HL-60/S4 treated with retinoic acid at 250 ng/mL for 4 days and 3 days (cell line): Measurements from ENCODE around the gene ATP2B3.

ENCODE experiments used
- in situ Hi-C: fragments of 300-500 bp; cut with MboI; formaldehyde crosslinking; loops from 2 replicates; pipeline ENCODE4 v1.7.0; 2022; ENCODE audit warnings: low sequenced_read_pairs

ATP2B3 gene

DNA sequence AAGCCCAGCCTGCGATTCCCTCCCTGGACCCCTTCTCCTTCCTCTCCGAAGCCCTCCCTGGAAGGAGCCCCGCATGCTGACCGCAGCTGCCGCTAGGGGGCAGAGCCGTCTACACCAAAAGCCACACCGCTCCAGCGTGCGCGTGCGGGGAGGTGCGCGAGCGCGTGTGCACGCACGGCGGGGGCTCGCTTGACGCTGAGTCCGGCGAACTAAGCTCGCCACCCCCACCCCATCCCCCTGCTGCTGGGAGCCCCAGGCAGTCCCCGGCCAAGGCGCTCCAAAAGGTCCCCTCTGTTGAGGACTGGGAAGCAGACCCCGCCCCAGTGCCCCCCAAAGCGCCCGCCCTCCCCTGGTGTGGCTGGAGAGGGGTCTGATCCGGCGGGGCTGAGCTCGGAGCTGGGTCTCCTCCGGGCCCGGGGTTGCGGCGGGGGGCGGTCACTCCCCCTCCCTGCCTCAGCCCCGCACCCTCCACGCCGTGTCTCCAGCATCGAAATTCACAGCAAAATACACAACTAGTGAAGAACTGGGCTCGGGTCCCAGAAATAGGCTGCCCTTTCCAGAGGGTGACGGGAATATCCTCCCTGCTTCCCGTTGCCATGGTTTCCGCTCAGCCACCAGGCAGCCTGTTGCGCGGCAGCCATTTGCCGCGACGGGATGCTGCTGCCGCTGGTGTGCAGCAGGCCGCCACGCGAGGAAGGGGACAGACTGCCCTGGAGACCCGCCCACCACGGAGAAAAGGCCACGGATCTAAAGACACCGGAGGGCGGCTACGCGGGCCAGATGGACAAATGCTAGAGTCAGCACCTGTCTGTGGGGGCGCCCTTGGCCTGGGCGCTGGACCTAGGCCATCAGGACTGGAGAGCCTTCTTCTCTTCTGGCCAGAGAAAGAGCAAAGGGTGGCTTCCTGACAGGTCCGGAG, 92.7 kb downstream of the ATP2B3 start:
- in situ Hi-C loops = no loop called here

DNA sequence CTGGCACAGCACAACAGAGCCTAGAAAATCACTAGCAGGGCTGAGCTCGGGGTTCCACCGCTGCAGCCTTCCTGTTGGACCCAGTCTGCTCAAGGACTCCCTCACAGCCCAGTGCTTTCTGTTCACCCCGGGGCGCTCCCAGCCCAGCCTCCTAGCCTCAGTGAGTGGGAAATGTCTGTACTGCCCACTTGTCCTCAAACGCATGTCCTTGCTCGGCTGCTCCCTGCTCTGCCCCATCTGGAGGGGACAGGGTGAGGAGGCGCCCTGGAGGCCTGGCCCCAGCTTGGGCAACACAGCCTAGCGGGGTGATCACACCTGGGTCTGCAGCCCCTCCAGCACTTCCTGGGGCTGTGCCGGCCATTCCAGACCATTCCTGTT, 93.4 kb downstream of the ATP2B3 start:
- in situ Hi-C loops = no loop called here

DNA sequence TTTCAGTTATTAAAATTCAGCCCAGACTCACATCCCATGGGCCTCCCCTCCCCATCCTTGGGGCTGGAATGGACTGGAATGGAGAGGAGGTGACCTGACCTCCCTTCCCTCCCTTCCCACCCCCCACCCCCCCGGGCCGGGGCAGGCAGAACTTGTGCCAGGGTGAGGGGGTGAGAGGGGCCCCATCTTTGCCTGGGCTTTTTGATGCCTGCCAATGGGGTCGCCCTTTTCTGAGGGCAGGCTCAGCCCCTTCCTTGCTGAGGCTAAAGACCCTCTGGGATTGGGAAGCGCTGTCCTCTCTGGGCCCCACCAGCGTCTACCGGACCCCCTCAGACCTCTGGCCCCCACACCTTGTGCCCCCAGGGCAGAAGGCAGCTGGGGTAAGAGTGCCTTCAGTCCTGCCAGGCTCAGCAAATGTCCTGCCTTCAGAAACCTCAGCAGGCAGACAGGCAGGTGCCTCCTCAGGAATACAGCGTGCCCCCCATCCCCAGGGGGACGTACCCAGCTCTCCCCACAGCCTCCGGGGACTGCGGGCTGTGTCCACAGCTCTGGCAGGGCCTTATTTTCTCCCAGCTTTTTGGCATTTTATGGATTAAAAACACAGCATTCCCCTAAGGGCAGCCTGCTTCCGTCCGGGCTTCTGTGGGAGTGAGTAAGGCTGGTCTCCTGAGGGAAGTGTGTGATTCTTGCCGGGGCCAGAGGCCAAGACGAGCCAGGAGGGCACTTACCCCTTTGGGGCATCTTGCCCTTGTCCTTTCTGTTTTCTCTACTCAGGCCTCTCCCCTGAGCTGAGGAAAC, 94.1 kb downstream of the ATP2B3 start:
- in situ Hi-C loops = no loop called here

DNA sequence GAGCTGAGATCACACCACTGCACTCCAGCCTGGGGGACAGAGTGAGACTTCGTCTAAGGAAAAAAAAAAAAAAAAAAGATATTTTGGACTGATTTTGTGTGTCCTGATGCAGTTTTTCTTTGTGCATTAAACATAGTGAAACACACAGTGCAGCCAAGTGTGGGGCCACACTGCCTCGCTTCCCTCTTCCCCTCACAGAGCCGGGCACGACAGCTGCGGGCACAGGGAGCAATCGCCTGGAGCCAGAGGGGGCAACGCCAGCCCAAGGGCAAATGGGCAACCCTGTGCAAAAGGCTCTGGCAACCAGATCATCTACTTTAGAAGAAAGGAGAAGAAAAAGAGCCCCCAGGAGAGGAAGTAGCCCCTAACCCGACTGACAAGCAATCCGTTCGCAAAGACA, 95.0 kb downstream of the ATP2B3 start:
- in situ Hi-C loops = no loop called here

DNA sequence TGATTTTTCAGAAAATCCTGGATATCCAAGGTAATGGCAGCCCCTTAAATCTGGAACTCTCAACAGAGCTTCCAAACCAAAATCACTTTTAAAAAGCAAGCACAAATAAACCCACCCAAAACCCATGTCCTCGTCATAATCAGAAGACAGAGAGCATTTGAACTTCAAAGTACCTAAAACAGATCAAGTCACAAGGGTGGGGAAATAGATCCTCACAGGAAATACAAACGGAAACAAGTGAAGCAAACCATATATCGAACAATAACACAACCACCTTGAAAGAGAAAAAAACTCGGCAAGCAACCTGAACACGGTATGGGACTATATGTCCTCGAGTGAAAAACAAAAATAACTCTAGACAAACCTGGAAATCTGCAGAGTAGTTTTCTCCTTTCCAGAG, 97.4 kb downstream of the ATP2B3 start:
- in situ Hi-C loops = no loop called here

DNA sequence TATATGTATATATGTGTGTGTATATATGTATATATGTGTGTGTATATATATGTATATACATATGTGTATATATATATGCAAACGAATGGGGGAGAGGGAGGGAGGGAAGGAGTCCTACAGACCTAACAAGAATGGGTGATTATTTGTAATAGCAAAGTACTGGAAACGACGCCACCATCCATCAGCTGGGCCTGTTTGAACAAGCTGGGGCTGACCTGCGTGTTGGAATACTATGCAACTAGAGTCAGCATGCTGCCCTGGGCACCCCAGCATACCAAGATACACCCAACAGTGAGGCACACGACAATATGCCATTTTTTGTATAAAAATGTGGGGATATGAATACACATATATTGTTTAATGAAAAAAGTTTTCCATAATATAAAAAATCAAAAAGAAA, 103.1 kb downstream of the ATP2B3 start:
- in situ Hi-C loops = no loop called here

DNA sequence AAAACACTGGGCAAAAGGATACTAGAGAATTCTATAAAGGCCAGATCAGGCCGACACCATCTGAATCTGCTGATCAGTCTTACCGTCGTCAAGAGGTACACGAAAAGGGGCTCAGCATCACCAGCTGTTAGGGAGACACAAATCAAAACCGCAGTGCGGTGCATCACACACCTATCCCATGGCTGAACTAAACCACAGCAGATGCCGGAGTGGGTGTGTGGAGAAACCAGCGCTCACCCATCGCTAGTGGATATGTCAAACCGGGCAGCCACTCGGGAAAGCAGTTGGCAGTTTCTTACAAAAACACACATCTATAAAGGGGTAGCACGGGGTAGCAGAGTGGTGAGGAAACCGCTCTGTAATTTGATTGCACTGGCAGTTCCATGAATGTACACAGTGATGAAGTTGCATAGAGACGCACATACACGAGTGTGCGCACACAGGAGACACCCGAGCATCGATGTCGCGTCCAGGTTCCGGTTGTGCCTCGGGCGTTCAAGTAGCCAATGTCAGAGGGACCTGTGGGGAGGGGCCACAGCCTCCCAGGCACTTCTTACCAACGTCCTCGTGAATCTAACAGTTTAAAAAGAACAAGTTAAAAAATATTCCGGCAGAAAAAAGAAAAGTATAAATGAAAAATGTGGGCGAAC, 104.6 kb downstream of the ATP2B3 start:
- in situ Hi-C loops = no loop called here

DNA sequence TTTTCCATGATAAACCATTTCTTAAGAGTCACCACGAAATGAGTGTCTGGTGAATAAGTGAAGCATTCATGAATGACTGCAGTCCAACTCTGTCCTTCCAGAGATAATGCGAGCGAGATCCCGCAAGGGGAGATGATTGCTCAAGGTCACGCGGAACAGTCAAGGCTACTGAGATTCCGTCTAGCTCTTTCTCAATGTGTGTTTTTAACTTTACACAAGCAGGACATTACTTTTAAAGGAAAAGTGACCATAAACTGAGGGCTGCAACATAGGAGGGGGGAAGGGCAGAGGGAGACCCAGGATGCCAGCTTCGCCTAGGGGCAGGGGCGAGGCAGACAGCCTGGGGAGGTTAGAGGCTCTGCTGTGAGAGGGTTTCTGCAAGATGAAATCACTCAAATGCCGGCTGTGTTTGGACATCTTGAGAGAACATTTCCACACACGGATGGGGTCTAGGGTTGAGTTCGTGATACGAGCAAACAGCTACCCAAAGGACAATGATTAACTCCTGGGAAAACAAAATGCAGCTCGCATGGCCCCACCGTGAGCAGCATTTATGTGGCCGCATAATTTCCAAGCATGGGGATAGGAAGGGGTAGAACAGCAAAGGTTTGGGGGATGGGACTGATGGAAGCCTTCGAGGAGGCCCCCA, 105.3 kb downstream of the ATP2B3 start:
- in situ Hi-C loops = no loop called here

DNA sequence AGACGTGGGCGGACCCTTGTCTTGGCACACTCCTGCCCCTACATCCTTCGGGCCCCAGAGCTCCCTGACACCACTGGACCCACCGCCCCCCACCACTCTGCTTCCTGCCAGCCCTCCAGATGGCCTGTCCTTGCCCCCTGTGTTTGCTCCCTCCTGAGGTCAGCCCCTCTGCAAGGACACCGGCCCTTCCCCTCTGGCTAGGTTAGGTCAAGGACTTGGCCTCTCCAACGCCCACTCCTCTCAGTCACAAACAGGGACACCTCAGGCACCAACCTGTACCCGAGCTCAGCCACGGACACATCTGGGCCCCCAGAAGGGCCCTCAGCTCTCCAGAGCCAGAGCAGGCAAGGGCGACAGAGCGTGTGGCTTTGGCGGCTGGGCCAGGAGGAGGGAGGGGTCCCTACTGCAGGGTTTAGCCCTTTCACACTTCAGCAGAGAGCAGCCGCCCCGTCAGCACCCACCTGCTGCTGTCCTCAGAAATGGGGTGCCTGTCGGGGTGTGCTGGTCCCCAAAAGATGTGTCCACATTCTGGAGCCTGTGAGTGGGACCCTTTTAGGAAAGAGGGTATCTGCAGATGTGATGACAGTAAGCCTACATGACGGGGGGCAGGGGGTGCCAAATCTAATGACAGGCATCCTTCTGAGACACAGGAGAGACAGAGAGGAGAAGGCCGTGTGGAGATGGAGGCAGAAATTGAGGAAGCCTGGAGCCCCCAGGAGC, 106.0 kb downstream of the ATP2B3 start:
- in situ Hi-C loops = no loop called here

DNA sequence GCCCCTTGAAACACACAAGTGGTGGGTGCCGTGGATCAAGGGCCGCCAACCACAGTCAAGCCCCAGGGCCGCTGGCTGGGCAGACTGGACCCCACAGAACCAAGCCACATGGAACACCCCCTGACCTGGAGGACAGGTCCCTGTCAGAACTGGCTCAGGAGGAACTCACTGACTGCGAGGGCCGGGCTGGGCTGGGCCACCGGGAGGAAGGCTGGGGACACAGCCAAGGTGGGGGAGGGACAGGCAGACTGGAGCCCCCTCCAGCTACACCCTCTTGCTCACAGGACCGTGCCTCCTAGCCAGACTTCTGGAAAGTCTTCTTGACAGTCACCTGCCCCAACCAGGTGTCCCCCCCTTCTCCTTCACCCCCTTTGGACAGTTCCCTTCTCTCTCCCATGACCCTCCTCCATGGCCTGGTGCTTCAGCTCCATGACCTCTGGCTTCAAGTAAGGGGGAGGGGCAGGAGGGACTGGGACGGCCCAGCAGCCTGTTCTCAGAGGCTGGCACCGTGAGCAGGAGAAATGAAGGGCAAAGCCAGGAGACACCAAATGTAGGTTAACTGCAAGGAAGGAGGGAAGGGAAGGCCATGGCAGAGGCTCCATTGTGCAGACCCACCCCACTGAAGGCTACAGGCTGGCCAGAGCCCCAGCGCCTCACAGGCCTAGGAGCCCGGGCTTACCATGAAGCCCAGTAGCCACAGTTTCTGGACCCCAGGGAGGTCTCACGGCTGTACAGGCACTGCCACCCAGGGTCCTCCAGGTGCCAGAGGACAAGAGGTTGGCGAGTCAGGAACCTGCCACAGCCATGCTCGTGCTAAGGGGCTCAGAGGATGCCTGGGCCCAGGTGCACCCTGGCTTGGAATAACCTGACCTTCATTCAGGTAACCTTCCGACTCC, 107.0 kb downstream of the ATP2B3 start:
- in situ Hi-C loops = no loop called here

DNA sequence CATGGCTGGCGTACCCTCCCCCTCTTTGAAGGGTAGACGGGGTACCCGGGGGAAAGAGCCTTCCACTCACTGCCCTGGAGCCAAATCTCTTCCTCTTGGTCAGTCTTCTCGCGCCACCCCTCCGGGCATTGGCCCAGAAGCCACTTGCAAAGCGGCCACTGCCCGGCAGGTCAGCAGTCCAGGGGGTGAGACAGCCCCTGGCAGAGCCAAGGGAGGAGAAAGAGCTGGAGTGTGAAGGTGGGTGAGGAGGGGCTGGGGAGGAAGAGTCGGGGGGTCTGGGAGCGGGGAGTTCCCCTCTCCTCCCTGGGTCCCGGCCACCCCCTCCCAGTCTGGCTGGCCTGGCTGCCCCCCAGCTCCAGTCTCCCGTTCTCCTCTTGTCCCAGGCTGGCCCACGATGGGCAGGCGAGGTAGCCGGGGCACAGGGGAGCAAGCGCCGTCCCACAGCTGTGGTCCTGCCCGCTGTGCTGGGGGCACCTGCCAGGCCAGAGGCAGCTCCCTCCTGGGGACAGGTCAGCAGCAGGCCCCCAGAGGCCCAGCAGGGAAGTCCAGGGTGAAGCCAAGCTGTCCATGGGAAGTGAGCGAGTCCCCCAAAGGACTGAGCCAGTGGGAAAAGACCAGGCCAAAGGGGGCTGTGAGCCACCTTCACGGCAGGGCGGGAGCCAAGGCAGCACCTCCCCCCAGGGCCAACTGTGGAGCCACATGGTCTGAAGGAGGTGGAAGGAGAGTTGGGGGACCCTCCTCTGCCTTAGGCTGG, 108.0 kb downstream of the ATP2B3 start:
- in situ Hi-C loops = no loop called here

DNA sequence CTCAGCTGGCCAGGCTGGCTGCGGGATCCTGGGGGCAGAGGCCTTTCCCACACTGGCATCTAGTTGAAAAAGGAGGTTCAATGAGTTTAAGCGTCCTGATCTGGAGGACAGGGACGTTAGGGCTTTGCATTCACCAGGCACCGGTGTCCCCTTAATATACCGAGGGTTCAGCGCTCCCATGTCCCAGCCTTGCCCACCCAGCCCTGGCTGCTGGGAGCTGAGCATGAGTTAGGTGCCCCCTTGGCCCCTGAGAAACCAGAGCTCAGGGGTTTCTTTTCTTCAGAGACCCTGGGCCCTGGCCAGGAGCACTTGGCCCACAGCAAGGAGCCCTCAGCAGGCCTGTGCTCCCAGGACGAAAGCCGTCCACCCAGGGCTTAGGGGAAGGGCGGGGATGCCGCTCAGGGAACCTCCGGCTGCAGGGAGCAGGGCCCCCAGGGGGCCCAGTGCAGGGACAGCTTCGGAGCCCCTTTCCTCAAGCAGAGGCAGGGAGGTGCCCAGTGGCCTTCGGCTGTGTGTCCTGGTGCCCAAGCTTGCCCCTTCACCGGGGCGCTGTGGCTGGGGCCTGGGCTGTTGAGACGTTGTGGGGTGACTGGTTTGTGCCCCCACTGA, 108.7 kb downstream of the ATP2B3 start:
- in situ Hi-C loops = no loop called here

DNA sequence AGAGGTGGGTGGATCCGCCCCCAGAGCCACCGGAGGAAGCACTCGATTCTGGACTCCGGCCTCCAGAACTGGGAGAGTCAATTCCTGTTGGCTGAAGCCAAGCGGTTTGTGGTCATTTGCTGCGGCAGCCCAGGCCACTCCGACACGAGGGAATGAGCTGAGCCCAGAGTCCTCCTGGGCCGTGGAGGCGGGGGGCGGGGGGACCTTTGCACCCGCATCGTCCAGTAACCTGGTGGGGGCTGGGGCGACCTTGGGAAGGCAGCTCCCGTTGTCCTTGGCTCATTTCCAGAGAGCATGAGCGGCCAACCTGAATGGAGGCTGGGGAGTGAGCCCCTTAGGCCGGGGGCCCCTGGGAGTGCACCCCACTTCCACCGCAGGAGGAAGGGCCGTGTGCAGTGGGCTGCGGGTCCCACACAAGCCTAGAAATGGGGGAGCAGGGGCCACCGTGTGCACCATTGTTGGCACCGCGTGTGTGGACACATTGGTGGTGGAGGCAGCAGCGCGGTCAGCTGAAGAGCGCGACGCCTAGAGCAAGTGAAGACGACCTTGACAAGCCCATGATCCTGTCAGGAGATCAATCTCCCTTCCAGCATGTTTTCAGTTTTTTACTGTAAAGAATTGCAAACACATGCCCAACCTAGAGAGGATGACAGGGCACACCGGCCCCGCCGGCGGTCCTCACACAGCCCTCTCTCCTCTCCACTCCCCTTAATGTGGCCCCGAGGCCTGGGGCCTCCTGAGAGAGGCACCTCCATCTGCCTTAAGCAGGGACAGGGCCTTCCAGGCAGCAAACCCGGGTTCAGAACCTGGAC, 109.6 kb downstream of the ATP2B3 start:
- in situ Hi-C loops = no loop called here

DNA sequence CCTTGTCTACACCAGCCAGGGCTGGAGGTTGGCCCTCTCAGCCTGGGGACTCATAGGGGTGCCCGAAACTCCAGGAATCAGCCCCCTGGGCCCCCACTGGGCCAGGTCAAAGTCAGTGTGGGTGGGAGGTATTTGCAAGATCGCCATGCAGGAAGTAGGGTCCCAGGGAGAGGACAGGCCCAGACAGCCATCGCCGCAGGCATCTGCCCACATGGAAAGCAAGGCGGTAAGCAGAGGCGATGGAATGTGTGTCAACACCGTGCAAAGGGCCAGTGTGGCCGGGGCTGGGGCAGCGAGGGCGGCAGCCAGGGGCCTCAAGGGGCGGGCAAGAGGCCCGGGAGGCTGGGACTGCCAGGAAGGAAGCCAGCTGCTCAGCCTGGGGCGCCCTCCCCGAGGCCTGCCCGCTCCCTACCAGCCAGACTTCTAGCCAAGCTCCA, 110.3 kb downstream of the ATP2B3 start:
- in situ Hi-C loops = no loop called here

DNA sequence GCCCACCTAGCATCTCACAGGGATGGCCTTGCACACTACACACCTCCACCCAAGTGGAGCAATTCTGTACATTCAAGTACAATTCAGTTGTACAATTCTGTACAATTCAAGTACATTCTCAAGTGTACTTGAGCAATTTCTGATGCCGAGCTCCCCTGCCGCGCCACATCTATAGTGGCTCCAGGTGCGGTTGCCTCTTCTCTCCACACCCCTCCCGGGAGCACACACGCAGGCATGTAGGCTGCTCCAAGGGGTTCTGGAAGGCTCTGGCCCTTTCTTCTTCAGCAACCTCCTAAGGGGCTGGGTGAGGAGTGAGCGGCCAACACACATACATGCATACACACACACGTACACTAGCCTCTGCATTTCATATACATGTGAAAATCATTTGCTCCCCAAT, 110.7 kb downstream of the ATP2B3 start:
- in situ Hi-C loops = no loop called here

DNA sequence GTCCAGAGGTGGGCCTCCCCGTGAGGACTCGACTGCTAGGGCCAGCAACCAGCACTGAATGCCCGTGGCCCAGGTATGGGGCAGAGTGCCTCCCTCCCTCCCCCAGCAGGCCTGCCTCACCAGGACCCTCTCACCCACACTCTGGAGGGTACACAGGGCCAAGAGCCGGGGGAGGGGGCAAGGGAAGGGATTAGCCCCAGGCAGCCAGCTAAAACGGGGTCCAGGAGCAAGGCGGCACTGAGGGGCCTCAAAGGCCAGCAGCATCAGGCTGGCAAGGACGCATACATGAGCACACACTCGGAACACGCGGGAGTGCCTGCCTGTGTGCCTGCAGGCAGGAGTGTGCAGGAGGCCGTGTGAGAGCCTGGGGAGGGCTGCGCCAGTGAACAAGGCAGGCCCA, 111.2 kb downstream of the ATP2B3 start:
- in situ Hi-C loops = no loop called here

DNA sequence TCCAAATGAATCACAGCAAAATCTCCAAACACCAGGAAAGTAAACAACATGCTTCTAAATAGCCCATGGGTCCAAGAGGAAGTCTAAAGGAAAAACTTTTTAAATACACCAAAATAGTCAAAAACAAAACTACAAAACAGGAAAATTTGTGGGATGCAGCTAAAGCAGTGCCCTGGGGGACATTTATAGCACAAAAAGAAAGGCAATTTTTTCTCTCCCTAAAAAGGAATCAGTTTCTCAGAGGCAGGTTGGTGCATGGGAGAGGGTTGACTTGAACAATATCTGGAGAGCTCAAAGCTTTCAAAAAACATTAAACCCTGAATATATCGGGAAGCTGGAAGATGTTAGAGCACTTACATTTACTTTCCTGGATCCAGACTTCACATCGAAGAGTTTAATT, 113.9 kb downstream of the ATP2B3 start:
- in situ Hi-C loops = no loop called here
